Neural progenitor cell (in vitro differentiated cells): Measurements from ENCODE around the gene SLIT1. TPM values are rescaled to one million over a fixed set of nuclear protein-coding genes. Genes with fewer than 3 reads are reported as not detected.
A peak's percentile ranks its signal among the peaks of the same experiment; 100 is the strongest.

Source experiments
- DNase-seq: peaks from one replicate; pipeline ENCODE4 v3.0.0-alpha.2; 2016; ENCODE audit warnings: low spot score
- H2AFZ ChIP-seq: fragments of 200-600 bp; sonication (generic); replicated peaks from 2 replicates; pipeline ENCODE4 v1.6.1; 2016; ENCODE audit warnings: antibody characterized with exemption
- H3F3A ChIP-seq: fragments of 200-600 bp; sonication (generic); 2 replicates; pipeline ENCODE4 v1.6.1; 2016; ENCODE audit warnings: antibody characterized with exemption, low read depth
- H3K27ac ChIP-seq: fragments of 200-600 bp; sonication (generic); 2 replicates; pipeline ENCODE4 v1.5.1; 2016; ENCODE audit warnings: mild to moderate bottlenecking
- H3K27me3 ChIP-seq: fragments of 200-600 bp; sonication (generic); 2 replicates; pipeline ENCODE4 v1.6.1; 2016; ENCODE audit warnings: mild to moderate bottlenecking, moderate library complexity
- H3K36me3 ChIP-seq: fragments of 200-600 bp; sonication (generic); 2 replicates; pipeline ENCODE4 v1.5.1; 2016
- H3K4me1 ChIP-seq: fragments of 200-600 bp; sonication (generic); 2 replicates; pipeline ENCODE4 v1.6.1; 2016; ENCODE audit warnings: mixed run types
- H3K4me2 ChIP-seq: fragments of 200-600 bp; sonication (generic); 2 replicates; pipeline ENCODE4 v1.6.1; 2016
- H3K4me3 ChIP-seq: fragments of 200-600 bp; sonication (generic); 2 replicates; pipeline ENCODE4 v1.5.1; 2016
- H3K79me2 ChIP-seq: fragments of 200-600 bp; sonication (generic); 2 replicates; pipeline ENCODE4 v1.6.1; 2016; ENCODE audit warnings: low read depth
- H3K9ac ChIP-seq: fragments of 200-600 bp; sonication (generic); 2 replicates; pipeline ENCODE4 v1.6.1; 2016
- H3K9me3 ChIP-seq: fragments of 200-600 bp; sonication (generic); 2 replicates; pipeline ENCODE4 v1.5.1; 2016; ENCODE audit warnings: low read depth
- H4K20me1 ChIP-seq: fragments of 200-600 bp; sonication (generic); 2 replicates; pipeline ENCODE4 v1.6.1; 2016; ENCODE audit warnings: low read depth
- H3K27ac Mint-ChIP-seq: 3 replicates; pipeline ENCODE4 v1.8.0; 2021; ENCODE audit warnings: mixed read lengths
- H3K27me3 Mint-ChIP-seq: 2 replicates; pipeline ENCODE4 v1.8.0; 2022; ENCODE audit warnings: low read depth, mild to moderate bottlenecking, inconsistent platforms, moderate library complexity, mixed read lengths; ENCODE audit not compliant: insufficient read depth
- H3K36me3 Mint-ChIP-seq: 3 replicates; pipeline ENCODE4 v1.8.0; 2021; ENCODE audit warnings: mixed read lengths
- H3K4me1 Mint-ChIP-seq: 3 replicates; pipeline ENCODE4 v1.8.0; 2021; ENCODE audit warnings: mixed read lengths
- H3K4me3 Mint-ChIP-seq: 3 replicates; pipeline ENCODE4 v1.8.0; 2021; ENCODE audit warnings: mild to moderate bottlenecking, moderate library complexity, mixed read lengths
- H3K9me3 Mint-ChIP-seq: 3 replicates; pipeline ENCODE4 v1.8.0; 2020; ENCODE audit warnings: mixed read lengths
- EZH2 ChIP-seq: fragments of 200-600 bp; sonication (generic); IDR thresholded peaks from 2 replicates; pipeline ENCODE4 v1.6.1; 2017; ENCODE audit warnings: antibody characterized with exemption, mild to moderate bottlenecking, moderate library complexity
- EZH2phosphoT487 ChIP-seq: fragments of 200-600 bp; sonication (generic); IDR thresholded peaks from 2 replicates; pipeline ENCODE4 v1.6.1; 2017; ENCODE audit warnings: antibody characterized with exemption
- total RNA-seq: library from RNA; depleted of rRNA; stranded (reverse); fragments of >200 nt; gene quantifications from 2 replicates; pipeline ENCODE4 v1.2.3, GENCODE V29; 2015; ENCODE audit warnings: low replicate concordance
- TF ChIP-seq, protein P1 (sequence below): fragments of 200-600 bp; sonication (generic); IDR thresholded peaks from 2 replicates; pipeline ENCODE4 v1.5.1; 2017; ENCODE audit warnings: antibody characterized with exemption, mild to moderate bottlenecking

SLIT1 gene
- total RNA-seq, 1 donor from 2014 or later = 0.92 TPM

DNA sequence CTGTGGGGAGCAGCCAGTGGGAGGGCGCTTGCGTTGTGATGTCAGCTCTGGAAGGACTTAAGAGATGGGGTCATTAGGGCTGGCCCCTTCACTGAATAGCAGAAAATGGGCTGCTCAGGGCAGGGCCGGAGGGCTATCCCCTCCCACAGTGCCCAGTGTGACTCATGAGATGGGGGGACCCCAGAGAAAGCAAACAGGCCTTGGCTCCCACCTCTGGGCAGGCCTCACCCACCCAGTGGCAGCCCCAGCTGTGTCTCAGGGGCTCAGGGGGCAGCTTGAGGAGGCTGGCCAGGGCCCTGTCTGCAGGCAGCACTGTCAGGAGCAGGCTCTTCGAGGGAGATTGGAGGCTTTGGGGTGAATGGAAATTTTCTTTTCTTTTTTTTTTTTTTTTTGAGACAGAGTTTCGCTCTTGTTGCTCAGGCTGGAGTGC is 168.3 kb downstream of the SLIT1 start:
- peaks cover 3% of the 10 kb centered on the region for H4K20me1 ChIP-seq
- peaks cover 29% of the 10 kb centered on the region for H3K27me3 Mint-ChIP-seq
- peaks cover 28% of the 10 kb centered on the region for H3F3A ChIP-seq
- no peak overlapping the region for H3K4me3 Mint-ChIP-seq
- no peak overlapping the region for H3K4me2 ChIP-seq
- DNase-seq = peak; percentile 30
- no peaks in the 10 kb centered on the region for H3K9me3 Mint-ChIP-seq
- no peaks in the 10 kb centered on the region for H3K79me2 ChIP-seq
- H3K36me3 ChIP-seq = no peaks in the 10 kb centered on the region
- no peak overlapping the region for H3K9ac ChIP-seq
- TF ChIP-seq, protein P1, sequence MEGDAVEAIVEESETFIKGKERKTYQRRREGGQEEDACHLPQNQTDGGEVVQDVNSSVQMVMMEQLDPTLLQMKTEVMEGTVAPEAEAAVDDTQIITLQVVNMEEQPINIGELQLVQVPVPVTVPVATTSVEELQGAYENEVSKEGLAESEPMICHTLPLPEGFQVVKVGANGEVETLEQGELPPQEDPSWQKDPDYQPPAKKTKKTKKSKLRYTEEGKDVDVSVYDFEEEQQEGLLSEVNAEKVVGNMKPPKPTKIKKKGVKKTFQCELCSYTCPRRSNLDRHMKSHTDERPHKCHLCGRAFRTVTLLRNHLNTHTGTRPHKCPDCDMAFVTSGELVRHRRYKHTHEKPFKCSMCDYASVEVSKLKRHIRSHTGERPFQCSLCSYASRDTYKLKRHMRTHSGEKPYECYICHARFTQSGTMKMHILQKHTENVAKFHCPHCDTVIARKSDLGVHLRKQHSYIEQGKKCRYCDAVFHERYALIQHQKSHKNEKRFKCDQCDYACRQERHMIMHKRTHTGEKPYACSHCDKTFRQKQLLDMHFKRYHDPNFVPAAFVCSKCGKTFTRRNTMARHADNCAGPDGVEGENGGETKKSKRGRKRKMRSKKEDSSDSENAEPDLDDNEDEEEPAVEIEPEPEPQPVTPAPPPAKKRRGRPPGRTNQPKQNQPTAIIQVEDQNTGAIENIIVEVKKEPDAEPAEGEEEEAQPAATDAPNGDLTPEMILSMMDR = no peak
- no peak for TF ChIP-seq EZH2
- TF ChIP-seq EZH2phosphoT487 = no peak
- no peak overlapping the region for H3K27ac ChIP-seq
- H3K4me3 ChIP-seq = no peak overlapping the region
- H2AFZ ChIP-seq = no peak overlapping the region
- H3K36me3 Mint-ChIP-seq = no peaks in the 10 kb centered on the region
- H3K9me3 ChIP-seq = no peaks in the 10 kb centered on the region
- peaks cover 37% of the 10 kb centered on the region for H3K4me1 Mint-ChIP-seq
- peaks cover 38% of the 10 kb centered on the region for H3K4me1 ChIP-seq
- no peaks in the 10 kb centered on the region for H3K27me3 ChIP-seq
- no peak overlapping the region for H3K27ac Mint-ChIP-seq

DNA sequence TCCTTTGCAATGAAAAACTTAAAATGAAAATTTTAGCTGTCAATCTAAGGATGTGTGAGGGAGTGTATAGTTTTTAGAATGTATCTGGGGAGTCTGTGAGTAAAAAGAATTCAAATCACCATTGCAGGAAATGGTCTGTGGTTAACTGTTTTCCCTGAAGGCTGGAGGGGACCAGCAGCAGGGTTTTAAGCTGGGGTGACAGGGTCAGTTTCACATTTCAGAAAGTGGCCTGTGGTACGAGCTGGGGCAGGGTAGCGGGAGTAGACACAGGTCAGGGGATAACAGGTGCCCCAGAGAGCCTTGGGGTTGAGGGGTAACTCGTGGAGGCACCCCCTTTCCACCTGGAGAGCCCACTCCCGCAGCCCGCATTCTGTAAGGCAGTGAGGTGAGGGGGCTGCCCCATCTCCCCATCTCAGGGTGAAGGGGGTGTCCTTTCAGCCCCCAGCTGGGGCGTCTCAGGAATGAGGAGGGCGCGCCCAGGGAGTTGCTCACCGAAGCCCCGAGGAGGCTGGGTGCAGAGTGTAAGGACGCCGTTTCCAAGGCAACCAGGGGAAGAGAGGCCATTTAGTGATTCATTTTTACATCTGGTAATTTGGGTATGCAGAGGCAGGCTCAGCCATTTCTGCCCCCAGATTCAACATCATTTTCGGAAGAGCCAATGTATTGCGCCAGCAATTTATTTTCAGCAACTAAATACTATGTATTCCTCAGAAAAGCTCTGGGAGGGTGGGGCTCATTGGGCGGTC is 168.9 kb downstream of the SLIT1 start:
- Histone ChIP-seq H4K20me1 (peaks cover 3% of the 10 kb centered on the region), H3K27me3 (no peaks in the 10 kb centered on the region), H2AFZ (no peak overlapping the region), H3K9ac (no peak overlapping the region), H3K79me2 (no peaks in the 10 kb centered on the region), H3K27ac (no peak overlapping the region), H3K9me3 (no peaks in the 10 kb centered on the region), H3K4me2 (no peak overlapping the region), H3K36me3 (no peaks in the 10 kb centered on the region), H3K4me1 (peaks cover 34% of the 10 kb centered on the region), H3K4me3 (no peak overlapping the region), H3F3A (peaks cover 25% of the 10 kb centered on the region)
- Mint-ChIP-seq H3K27me3 (peaks cover 28% of the 10 kb centered on the region), H3K36me3 (no peaks in the 10 kb centered on the region), H3K4me3 (no peak overlapping the region), H3K4me1 (peaks cover 32% of the 10 kb centered on the region), H3K9me3 (no peaks in the 10 kb centered on the region), H3K27ac (no peak overlapping the region)
- DNase-seq = no peak
- TF ChIP-seq, protein P1 = no peak
- TF ChIP-seq EZH2 (no peak), EZH2phosphoT487 (no peak)

DNA sequence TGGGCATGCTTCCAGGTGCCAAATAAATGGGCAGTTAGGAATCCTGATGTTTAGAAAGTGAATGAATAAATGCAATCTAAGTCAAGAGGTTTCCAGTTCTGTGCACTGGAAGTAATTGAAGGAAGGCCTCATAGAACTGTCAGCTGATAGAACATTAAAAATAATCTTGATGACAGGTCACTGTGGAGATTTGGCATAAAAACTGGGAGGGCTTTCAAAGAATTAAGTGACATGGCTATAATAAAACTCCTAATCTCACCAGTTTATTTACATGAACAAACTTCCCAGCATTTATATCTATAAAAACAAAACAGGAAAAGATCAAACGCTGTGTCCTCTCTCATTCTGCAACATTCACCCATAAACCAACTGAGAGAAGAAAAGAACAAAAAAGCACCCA is 170.5 kb downstream of the SLIT1 start:
- Histone ChIP-seq H3K9me3 (no peaks in the 10 kb centered on the region), H3K9ac (no peak overlapping the region), H3K4me3 (no peak overlapping the region), H4K20me1 (no peaks in the 10 kb centered on the region), H3K4me1 (peaks cover 18% of the 10 kb centered on the region), H3K4me2 (no peak overlapping the region), H2AFZ (no peak overlapping the region), H3K27ac (no peak overlapping the region), H3K27me3 (no peaks in the 10 kb centered on the region), H3F3A (peaks cover 10% of the 10 kb centered on the region), H3K79me2 (no peaks in the 10 kb centered on the region), H3K36me3 (no peaks in the 10 kb centered on the region)
- H3K9me3 Mint-ChIP-seq = no peaks in the 10 kb centered on the region
- no peak for DNase-seq
- no peak overlapping the region for H3K27ac Mint-ChIP-seq
- no peak for TF ChIP-seq EZH2phosphoT487
- TF ChIP-seq, protein P1 = no peak
- TF ChIP-seq EZH2 = no peak
- no peak overlapping the region for H3K4me3 Mint-ChIP-seq
- H3K27me3 Mint-ChIP-seq = peaks cover 24% of the 10 kb centered on the region
- H3K36me3 Mint-ChIP-seq = no peaks in the 10 kb centered on the region
- H3K4me1 Mint-ChIP-seq = peaks cover 16% of the 10 kb centered on the region
